OCI-LY1 (cell line): ENCODE measurements around the gene CCBE1.

ENCODE experiments used
- H2AFZ ChIP-seq: fragments of 200-600 bp; sonication (generic), shearing (Covaris generic); 2 replicates; pipeline ENCODE4 v1.6.0; 2014; ENCODE audit warnings: antibody characterized with exemption, mild to moderate bottlenecking, low read length
- H3F3A ChIP-seq: fragments of 200-600 bp; sonication (generic), shearing (Covaris generic); 2 replicates; pipeline ENCODE4 v1.6.0; 2014; ENCODE audit warnings: mild to moderate bottlenecking, antibody characterized with exemption, low read length, moderate library complexity; ENCODE audit not compliant: insufficient read depth
- H3K27ac ChIP-seq: fragments of 200-600 bp; sonication (generic); 2 replicates; pipeline ENCODE4 v1.5.1; 2014; ENCODE audit warnings: low read length, mixed run types, mild to moderate bottlenecking, low read depth; ENCODE audit not compliant: poor library complexity, severe bottlenecking
- H3K27me3 ChIP-seq: fragments of 200-600 bp; sonication (generic); 2 replicates; pipeline ENCODE4 v1.6.0; 2014; ENCODE audit warnings: antibody characterized with exemption, mild to moderate bottlenecking, low read length, moderate library complexity; ENCODE audit not compliant: insufficient read depth
- H3K36me3 ChIP-seq: fragments of 200-600 bp; sonication (generic); 2 replicates; pipeline ENCODE4 v1.6.1; 2014; ENCODE audit warnings: mild to moderate bottlenecking, antibody characterized with exemption, low read length, moderate library complexity, mixed read lengths; ENCODE audit not compliant: insufficient read depth
- H3K4me1 ChIP-seq: fragments of 200-600 bp; sonication (generic); 2 replicates; pipeline ENCODE4 v1.5.1; 2014; ENCODE audit warnings: mild to moderate bottlenecking, low read length, moderate library complexity; ENCODE audit not compliant: insufficient read depth, severe bottlenecking
- H3K4me2 ChIP-seq: fragments of 200-600 bp; sonication (generic), shearing (Covaris generic); 2 replicates; pipeline ENCODE4 v1.6.1; 2014; ENCODE audit warnings: low read length
- H3K4me3 ChIP-seq: fragments of 200-600 bp; sonication (generic); 2 replicates; pipeline ENCODE4 v1.5.1; 2014; ENCODE audit warnings: low read length, low read depth, mild to moderate bottlenecking, mixed read lengths; ENCODE audit not compliant: poor library complexity, severe bottlenecking
- H3K79me2 ChIP-seq: fragments of 200-600 bp; shearing (Covaris generic); 2 replicates; pipeline ENCODE4 v1.6.1; 2016; ENCODE audit warnings: mixed run types, low read length, mixed read lengths; ENCODE audit not compliant: insufficient read depth
- H3K9ac ChIP-seq: fragments of 200-600 bp; sonication (generic), shearing (Covaris generic); 2 replicates; pipeline ENCODE4 v1.6.1; 2014; ENCODE audit warnings: mild to moderate bottlenecking, low read length, mixed read lengths
- H3K9me2 ChIP-seq: fragments of 200-600 bp; sonication (generic), shearing (Covaris generic); 2 replicates; pipeline ENCODE4 v1.6.1; 2014; ENCODE audit warnings: low read depth, mild to moderate bottlenecking, low read length, mixed read lengths
- H3K9me3 ChIP-seq: fragments of 200-600 bp; shearing (Covaris generic); 2 replicates; pipeline ENCODE4 v1.6.1; 2014; ENCODE audit warnings: low read length, mixed read lengths
- H4K20me1 ChIP-seq: fragments of 200-600 bp; sonication (generic), shearing (Covaris generic); 2 replicates; pipeline ENCODE4 v1.6.0; 2016; ENCODE audit warnings: mild to moderate bottlenecking, low read length; ENCODE audit not compliant: insufficient read depth
- CTCF ChIP-seq: fragments of 200-600 bp; sonication (generic), shearing (Covaris generic); IDR thresholded peaks from 2 replicates; pipeline ENCODE4 v1.5.1; 2017; ENCODE audit warnings: mild to moderate bottlenecking, antibody characterized with exemption, low read length, moderate library complexity, mixed read lengths
- EZH2 ChIP-seq: fragments of 200-600 bp; sonication (generic), shearing (Covaris generic); IDR thresholded peaks from 2 replicates; pipeline ENCODE4 v1.8.0; 2017; ENCODE audit warnings: borderline replicate concordance, mixed run types, mild to moderate bottlenecking, antibody characterized with exemption, low read length, moderate library complexity, mixed read lengths

Gene CCBE1

GRCh38 chr18:59665057-59666006 is 31.9 kb downstream of the CCBE1 start:
- Histone ChIP-seq H2AFZ (no peak overlapping the region), H3F3A (no peaks in the 10 kb centered on the region), H3K4me2 (no peak overlapping the region), H3K79me2 (no peaks in the 10 kb centered on the region), H3K27ac (no peak overlapping the region), H4K20me1 (no peaks in the 10 kb centered on the region), H3K27me3 (peaks cover 3% of the 10 kb centered on the region; the same call in 1 of the 2 replicates), H3K9me2 (no peaks in the 10 kb centered on the region), H3K9ac (no peak overlapping the region), H3K9me3 (no peaks in the 10 kb centered on the region), H3K4me3 (no peak overlapping the region), H3K4me1 (no peaks in the 10 kb centered on the region), H3K36me3 (no peaks in the 10 kb centered on the region)
- no peak for TF ChIP-seq CTCF
- TF ChIP-seq EZH2, result no peak

GRCh38 chr18:59664329-59664728 is 32.9 kb downstream of the CCBE1 start:
- H3K9me3 ChIP-seq, result no peaks in the 10 kb centered on the region
- no peaks in the 10 kb centered on the region for H4K20me1 ChIP-seq
- TF ChIP-seq CTCF, result no peak
- no peak for TF ChIP-seq EZH2
- no peaks in the 10 kb centered on the region for H3K79me2 ChIP-seq
- no peak overlapping the region for H3K9ac ChIP-seq
- no peaks in the 10 kb centered on the region for H3F3A ChIP-seq
- H3K27ac ChIP-seq, result no peak overlapping the region
- H2AFZ ChIP-seq, result no peak overlapping the region
- no peak overlapping the region for H3K4me3 ChIP-seq
- no peaks in the 10 kb centered on the region for H3K36me3 ChIP-seq
- H3K4me1 ChIP-seq, result no peaks in the 10 kb centered on the region
- H3K4me2 ChIP-seq, result no peak overlapping the region
- peaks cover 3% of the 10 kb centered on the region; the same call in 1 of the 2 replicates for H3K27me3 ChIP-seq
- H3K9me2 ChIP-seq, result no peaks in the 10 kb centered on the region

- Histone ChIP-seq H4K20me1 (no peaks in the 10 kb centered on the region), H3K9ac (no peak overlapping the region), H3K4me1 (no peaks in the 10 kb centered on the region), H3K27me3 (peaks cover 3% of the 10 kb centered on the region; the same call in 1 of the 2 replicates), H3K9me3 (no peaks in the 10 kb centered on the region), H3K4me2 (no peak overlapping the region), H3K27ac (no peak overlapping the region), H3K79me2 (no peaks in the 10 kb centered on the region), H2AFZ (no peak overlapping the region), H3K4me3 (no peak overlapping the region), H3F3A (no peaks in the 10 kb centered on the region), H3K36me3 (no peaks in the 10 kb centered on the region), H3K9me2 (no peaks in the 10 kb centered on the region)
- TF ChIP-seq CTCF (no peak), EZH2 (no peak)
Measured at GRCh38 chr18:59663096-59663495, 34.1 kb downstream of the CCBE1 start.
